Adrenal gland (tissue), 5 donors: ENCODE data around the gene CABP2.

Experiments
- CTCF ChIP-seq, 6 experiments: fragments of 450-650 bp in 4 of 6; fragments of 200-600 bp in 2 of 6; sonication (generic) in 1 of 6; IDR thresholded peaks; 1 replicate in 5 of 6; 2 replicates in 1 of 6; pipeline versions ENCODE4 v1.5.1 to v1.8.0; 2016 to 2021; ENCODE audit warnings: antibody characterized with exemption in 6 of 6, mild to moderate bottlenecking in 2 of 6, moderate library complexity in 1 of 6
- POLR2A ChIP-seq, 2 donors: fragments of 450-650 bp; IDR thresholded peaks; one replicate each; pipeline ENCODE4 v1.6.1; 2017; ENCODE audit warnings: antibody characterized with exemption in 2 of 2, mild to moderate bottlenecking in 2 of 2, moderate library complexity in 1 of 2
- donor health status: DM: no; HTN: no; CAD: no.

- TF ChIP-seq CTCF (IDR thresholded peaks at IDR 0.05) (no peak), POLR2A (IDR thresholded peaks at IDR 0.05) (no peak)
Measured at GRCh38 chr11:67534070-67534679, 10.9 kb upstream of the CABP2 start.
